ENCODE results near the gene DYNLT2B.

The DYNLT2B gene

GRCh38 chr3:196275126-196275525, 42.9 kb downstream of the DYNLT2B start:
- DNase-seq (ENCODE audit: insufficient read length, low spot score) = no peak
- no peak for TF ChIP-seq PAX5 (IDR thresholded peaks at IDR 0.05; ENCODE audit: insufficient read depth, low read length, severe bottlenecking)
- TF ChIP-seq POLR2AphosphoS5 (IDR thresholded peaks at IDR 0.05; ENCODE audit: low read depth, low read length) = no peak
- TF ChIP-seq POU2F2 (IDR thresholded peaks at IDR 0.05; ENCODE audit: low read depth, low read length) = no peak
- no peak for TF ChIP-seq SPI1 (IDR thresholded peaks at IDR 0.05; ENCODE audit: low read depth, low read length)
- TF ChIP-seq POLR2A (IDR thresholded peaks at IDR 0.05; ENCODE audit: low read depth, low read length) = no peak
- no peak for TF ChIP-seq TAF1 (IDR thresholded peaks at IDR 0.05; ENCODE audit: low read depth, low read length)
- no peak for FAIRE-seq

- DNase-seq (ENCODE audit: insufficient read length, low spot score) (peak; percentile 62), FAIRE-seq (peak; percentile 43)
- no peak for TF ChIP-seq POLR2AphosphoS5 (IDR thresholded peaks at IDR 0.05; ENCODE audit: low read depth, low read length)
- 0 out of 2 replicates have a peak, but pooled peaks have one; percentile 15 for TF ChIP-seq POU2F2 (IDR thresholded peaks at IDR 0.05; ENCODE audit: low read depth, low read length)
These were observed 43.5 kb downstream of the DYNLT2B start for GRCh38 chr3:196274585-196274984.

- TF ChIP-seq POLR2AphosphoS5 (IDR thresholded peaks at IDR 0.05; ENCODE audit: low read depth, low read length) = no peak
- no peak for TF ChIP-seq SPI1 (IDR thresholded peaks at IDR 0.05; ENCODE audit: low read depth, low read length)
- no peak for TF ChIP-seq POLR2A (IDR thresholded peaks at IDR 0.05; ENCODE audit: low read depth, low read length)
- no peak for TF ChIP-seq PAX5 (IDR thresholded peaks at IDR 0.05; ENCODE audit: insufficient read depth, low read length, severe bottlenecking)
- TF ChIP-seq POU2F2 (IDR thresholded peaks at IDR 0.05; ENCODE audit: low read depth, low read length) = no peak
- no peak for TF ChIP-seq TAF1 (IDR thresholded peaks at IDR 0.05; ENCODE audit: low read depth, low read length)
- DNase-seq (ENCODE audit: insufficient read length, low spot score) (no peak), FAIRE-seq (no peak)
These were observed 44.4 kb downstream of the DYNLT2B start for GRCh38 chr3:196273655-196274054.

- TF ChIP-seq POLR2AphosphoS5 (IDR thresholded peaks at IDR 0.05; ENCODE audit: low read depth, low read length) (no peak), PAX5 (IDR thresholded peaks at IDR 0.05; ENCODE audit: insufficient read depth, low read length, severe bottlenecking) (no peak), TAF1 (IDR thresholded peaks at IDR 0.05; ENCODE audit: low read depth, low read length) (no peak), SPI1 (IDR thresholded peaks at IDR 0.05; ENCODE audit: low read depth, low read length) (no peak), POLR2A (IDR thresholded peaks at IDR 0.05; ENCODE audit: low read depth, low read length) (no peak), POU2F2 (IDR thresholded peaks at IDR 0.05; ENCODE audit: low read depth, low read length) (no peak)
- FAIRE-seq = no peak
- no peak for DNase-seq (ENCODE audit: insufficient read length, low spot score)
These were observed 45.2 kb downstream of the DYNLT2B start for GRCh38 chr3:196272826-196273225.

GRCh38 chr3:196270499-196270898, 47.5 kb downstream of the DYNLT2B start:
- FAIRE-seq (no peak), DNase-seq (ENCODE audit: insufficient read length, low spot score) (no peak)
- TF ChIP-seq SPI1 (IDR thresholded peaks at IDR 0.05; ENCODE audit: low read depth, low read length) (no peak), TAF1 (IDR thresholded peaks at IDR 0.05; ENCODE audit: low read depth, low read length) (no peak), POLR2AphosphoS5 (IDR thresholded peaks at IDR 0.05; ENCODE audit: low read depth, low read length) (no peak), POLR2A (IDR thresholded peaks at IDR 0.05; ENCODE audit: low read depth, low read length) (no peak), POU2F2 (IDR thresholded peaks at IDR 0.05; ENCODE audit: low read depth, low read length) (no peak), PAX5 (IDR thresholded peaks at IDR 0.05; ENCODE audit: insufficient read depth, low read length, severe bottlenecking) (no peak)

- FAIRE-seq (no peak), DNase-seq (ENCODE audit: insufficient read length, low spot score) (no peak)
- no peak for TF ChIP-seq POLR2AphosphoS5 (IDR thresholded peaks at IDR 0.05; ENCODE audit: low read depth, low read length)
- peak; percentile 77 for TF ChIP-seq SPI1 (IDR thresholded peaks at IDR 0.05; ENCODE audit: low read depth, low read length)
These were observed 49.5 kb downstream of the DYNLT2B start for GRCh38 chr3:196268284-196269163.

DNA sequence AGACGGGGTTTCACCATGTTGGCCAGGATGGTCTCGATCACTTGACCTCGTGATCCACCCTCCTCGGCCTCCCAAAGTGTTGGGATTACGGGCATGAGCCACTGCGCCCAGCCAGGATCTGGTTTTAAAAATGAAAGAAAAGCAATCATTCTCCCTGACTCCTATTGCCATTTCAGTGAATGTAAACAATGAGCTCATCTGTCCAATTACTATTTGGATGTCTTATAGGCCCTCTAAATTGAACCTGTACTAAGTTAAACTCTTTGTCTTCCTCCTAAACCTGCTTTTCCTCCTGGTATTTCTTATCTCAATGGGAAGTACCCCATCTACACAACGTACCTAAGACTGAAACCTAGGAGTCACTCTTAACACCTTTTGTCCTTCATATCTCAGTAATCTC, 54.2 kb downstream of the DYNLT2B start:
- no peak for FAIRE-seq

GRCh38 chr3:196260784-196261183, 57.3 kb downstream of the DYNLT2B start:
- TF ChIP-seq TAF1 (IDR thresholded peaks at IDR 0.05; ENCODE audit: low read depth, low read length) (no peak), POLR2AphosphoS5 (IDR thresholded peaks at IDR 0.05; ENCODE audit: low read depth, low read length) (no peak), POU2F2 (IDR thresholded peaks at IDR 0.05; ENCODE audit: low read depth, low read length) (no peak), PAX5 (IDR thresholded peaks at IDR 0.05; ENCODE audit: insufficient read depth, low read length, severe bottlenecking) (no peak), SPI1 (IDR thresholded peaks at IDR 0.05; ENCODE audit: low read depth, low read length) (no peak), POLR2A (IDR thresholded peaks at IDR 0.05; ENCODE audit: low read depth, low read length) (no peak)
- DNase-seq (ENCODE audit: insufficient read length, low spot score) (no peak), FAIRE-seq (no peak)

More for the DNA sequence above, 54.2 kb downstream of the DYNLT2B start:
- TF ChIP-seq POU2F2 (IDR thresholded peaks at IDR 0.05; ENCODE audit: low read depth, low read length) (no peak), POLR2AphosphoS5 (IDR thresholded peaks at IDR 0.05; ENCODE audit: low read depth, low read length) (no peak), TAF1 (IDR thresholded peaks at IDR 0.05; ENCODE audit: low read depth, low read length) (no peak), POLR2A (IDR thresholded peaks at IDR 0.05; ENCODE audit: low read depth, low read length) (no peak), SPI1 (IDR thresholded peaks at IDR 0.05; ENCODE audit: low read depth, low read length) (no peak)
- no peak for DNase-seq (ENCODE audit: insufficient read length, low spot score)

DNA sequence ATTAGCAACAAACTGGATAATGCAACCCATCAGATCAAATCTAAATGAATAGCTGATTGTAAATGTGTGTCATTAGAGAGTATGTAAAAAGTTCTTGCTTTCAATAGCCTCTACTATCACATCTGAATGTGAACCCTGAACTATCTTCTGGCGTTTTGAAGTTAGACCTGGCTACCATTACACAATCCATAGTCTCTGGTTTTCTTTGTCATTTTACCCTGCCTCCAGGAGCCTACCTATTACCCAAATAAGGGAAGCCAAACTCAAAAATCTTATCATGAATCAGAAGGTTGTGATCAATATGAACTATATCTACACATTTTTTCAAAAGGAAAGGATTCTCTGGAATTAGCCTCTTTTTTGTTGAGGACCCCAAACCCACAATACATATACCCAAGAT, 62.3 kb downstream of the DYNLT2B start:
- DNase-seq (ENCODE audit: insufficient read length, low spot score) (no peak), FAIRE-seq (no peak)
- no peak for TF ChIP-seq POLR2A (IDR thresholded peaks at IDR 0.05; ENCODE audit: low read depth, low read length)
- TF ChIP-seq TAF1 (IDR thresholded peaks at IDR 0.05; ENCODE audit: low read depth, low read length) = no peak
- TF ChIP-seq SPI1 (IDR thresholded peaks at IDR 0.05; ENCODE audit: low read depth, low read length) = no peak
- TF ChIP-seq POU2F2 (IDR thresholded peaks at IDR 0.05; ENCODE audit: low read depth, low read length) = no peak
- no peak for TF ChIP-seq PAX5 (IDR thresholded peaks at IDR 0.05; ENCODE audit: insufficient read depth, low read length, severe bottlenecking)
- no peak for TF ChIP-seq POLR2AphosphoS5 (IDR thresholded peaks at IDR 0.05; ENCODE audit: low read depth, low read length)
